ENCODE results near the gene SPACDR.

Gene SPACDR

GRCh38 chr7:100484673-100485045 lies 20.6 kb upstream of the SPACDR start:
- no peak for DNase-seq

- DNase-seq, result peak; percentile 61
Observed at GRCh38 chr7:100483722-100484672, 19.9 kb upstream of the SPACDR start, which contains the start of gene NYAP1. TSS of gene NYAP1 (plus strand) at chr7:100483927. CDS start at chr7:100485312, 1,385 bp downstream.

- peak; percentile 87 for DNase-seq
Observed at GRCh38 chr7:100483090-100483721, 19.1 kb upstream of the SPACDR start.

- no peak for DNase-seq
Observed at GRCh38 chr7:100482728-100483089, 18.6 kb upstream of the SPACDR start.

- DNase-seq, result no peak
Observed at GRCh38 chr7:100481466-100481865, 17.4 kb upstream of the SPACDR start.

- DNase-seq, result peak; percentile 91
Observed at GRCh38 chr7:100478958-100479660, 15.0 kb upstream of the SPACDR start, which contains the start of gene TSC22D4. TSS of gene TSC22D4 (minus strand) at chr7:100479214. CDS start at chr7:100478038, 1,176 bp downstream.

GRCh38 chr7:100477871-100478267 lies 13.8 kb upstream of the SPACDR start:
- no peak for DNase-seq

GRCh38 chr7:100476903-100477870 lies 13.1 kb upstream of the SPACDR start:
- DNase-seq, result peak; percentile 62

GRCh38 chr7:100476101-100476780 lies 12.2 kb upstream of the SPACDR start:
- DNase-seq, result no peak

- DNase-seq, result peak; percentile 38
Observed at GRCh38 chr7:100475549-100475948, 11.5 kb upstream of the SPACDR start.

GRCh38 chr7:100472854-100473499 lies 8.9 kb upstream of the SPACDR start:
- peak; percentile 46 for DNase-seq

GRCh38 chr7:100472121-100472851 lies 8.2 kb upstream of the SPACDR start:
- no peak for DNase-seq

GRCh38 chr7:100471021-100471420 lies 7.0 kb upstream of the SPACDR start:
- DNase-seq, result no peak

- DNase-seq, result peak; percentile 88
Observed at GRCh38 chr7:100469227-100470044, 5.4 kb upstream of the SPACDR start.

GRCh38 chr7:100467638-100468373 lies 3.7 kb upstream of the SPACDR start:
- DNase-seq, result no peak

- DNase-seq, result no peak
Observed at GRCh38 chr7:100466653-100467605, 2.9 kb upstream of the SPACDR start.

GRCh38 chr7:100465702-100466311 lies 1.7 kb upstream of the SPACDR start:
- no peak for DNase-seq

All from stimulated activated CD4-positive, alpha-beta T cell treated with anti-CD3 and anti-CD28 coated beads, Interleukin-15, amount 100 ng/mL, for 24 hours (primary cell).